Stimulated activated naive CD4-positive, alpha-beta T cell (primary cell): ENCODE data around the gene ZGPAT.
"Not testable (repeated sequence)": the region's sequence is repeated elsewhere in the genome, so short reads cannot be mapped to it uniquely, and the experiment has no call there.

Source experiments
- DNase-seq, 6 experiments: peaks; one replicate each; lab custom pipeline; 2025; lab: John Stamatoyannopoulos, UW

The ZGPAT gene

GRCh38 chr20:63765082-63765873, 57.4 kb downstream of the ZGPAT start:
- no peak for DNase-seq

GRCh38 chr20:63765902-63766301, 58.1 kb downstream of the ZGPAT start:
- no peak for DNase-seq

GRCh38 chr20:63766695-63767426, 59.0 kb downstream of the ZGPAT start:
- DNase-seq = no peak

- DNase-seq = no peak
Measured at GRCh38 chr20:63767456-63767855, 59.6 kb downstream of the ZGPAT start.

- DNase-seq = no peak
Measured at GRCh38 chr20:63767886-63768285, 60.0 kb downstream of the ZGPAT start.

- DNase-seq = no peak
Measured at GRCh38 chr20:63768591-63769515, 61.0 kb downstream of the ZGPAT start.

- no peak for DNase-seq
Measured at GRCh38 chr20:63769891-63770474, 62.1 kb downstream of the ZGPAT start.

- DNase-seq = no peak
Measured at GRCh38 chr20:63771046-63771707, 63.3 kb downstream of the ZGPAT start.

GRCh38 chr20:63772781-63773518, 65.1 kb downstream of the ZGPAT start:
- no peak for DNase-seq

- DNase-seq = no peak
Measured at GRCh38 chr20:63773571-63774241, 65.9 kb downstream of the ZGPAT start.

- DNase-seq = no peak
Measured at GRCh38 chr20:63774306-63774705, 66.5 kb downstream of the ZGPAT start.

- peak in 5 of 6 experiments; percentile 7 to 40 (median 12) for DNase-seq
Measured at GRCh38 chr20:63775096-63775978, 67.5 kb downstream of the ZGPAT start.

- not testable (repeated sequence) for DNase-seq
Measured at GRCh38 chr20:63776875-63777274, 69.0 kb downstream of the ZGPAT start.

GRCh38 chr20:63777614-63778013, 69.8 kb downstream of the ZGPAT start:
- no peak for DNase-seq

GRCh38 chr20:63778034-63778752, 70.4 kb downstream of the ZGPAT start:
- DNase-seq = no peak

- DNase-seq = no peak
Measured at GRCh38 chr20:63778857-63779256, 71.0 kb downstream of the ZGPAT start.

GRCh38 chr20:63781181-63781580, 73.3 kb downstream of the ZGPAT start:
- DNase-seq = no peak

- DNase-seq = peak; percentile 19 to 75 (median 68)
Measured at GRCh38 chr20:63782051-63782471, 74.2 kb downstream of the ZGPAT start.
